IMR-90 (cell line): Measurements from ENCODE around the gene ANO2.

ENCODE experiments used
- CEBPB ChIP-seq: IDR thresholded peaks from 2 replicates; pipeline ENCODE4 v1.6.1; 2012; ENCODE audit warnings: low read depth, low read length, improper control_type of control experiment
- CHD1 ChIP-seq: IDR thresholded peaks from 2 replicates; pipeline ENCODE4 v1.6.1; 2012; ENCODE audit warnings: low read depth, low read length, improper control_type of control experiment
- CTCF ChIP-seq: conservative IDR thresholded peaks from 2 replicates; pipeline ENCODE4 v1.5.1; 2012; ENCODE audit warnings: mild to moderate bottlenecking, low read depth, low read length, improper control_type of control experiment
- ELK1 ChIP-seq: fragments of 150-350 bp; IDR thresholded peaks from 2 replicates; pipeline ENCODE4 v1.6.1; 2016; ENCODE audit warnings: low read depth, mild to moderate bottlenecking, low read length, moderate library complexity, borderline replicate concordance
- FOS ChIP-seq: fragments of 150-350 bp; IDR thresholded peaks from 2 replicates; pipeline ENCODE4 v1.6.1; 2016; ENCODE audit warnings: low read depth, low read length
- MAFK ChIP-seq: IDR thresholded peaks from 2 replicates; pipeline ENCODE4 v1.6.1; 2012; ENCODE audit warnings: low read depth, low read length, improper control_type of control experiment
- MAZ ChIP-seq: IDR thresholded peaks from 2 replicates; pipeline ENCODE4 v1.6.1; 2012; ENCODE audit warnings: low read depth, mild to moderate bottlenecking, low read length, improper control_type of control experiment, moderate library complexity, borderline replicate concordance
- MXI1 ChIP-seq: IDR thresholded peaks from 2 replicates; pipeline ENCODE4 v1.6.1; 2012; ENCODE audit warnings: low read depth, mild to moderate bottlenecking, low read length, moderate library complexity, borderline replicate concordance
- POLR2A ChIP-seq: IDR thresholded peaks from 2 replicates; pipeline ENCODE4 v1.6.1; 2012; ENCODE audit warnings: mild to moderate bottlenecking, low read depth, low read length
- RAD21 ChIP-seq: IDR thresholded peaks from 2 replicates; pipeline ENCODE4 v1.6.1; 2012; ENCODE audit warnings: low read length, improper control_type of control experiment
- RCOR1 ChIP-seq: IDR thresholded peaks from 2 replicates; pipeline ENCODE4 v1.6.1; 2012; ENCODE audit warnings: mild to moderate bottlenecking, low read length, improper control_type of control experiment; ENCODE audit not compliant: insufficient replicate concordance
- RFX5 ChIP-seq: IDR thresholded peaks from 2 replicates; pipeline ENCODE4 v1.8.0; 2012; ENCODE audit warnings: low read depth, mild to moderate bottlenecking, low read length, moderate library complexity
- SMC3 ChIP-seq: fragments of 150-350 bp; IDR thresholded peaks from 2 replicates; pipeline ENCODE4 v1.6.1; 2016; ENCODE audit warnings: low read depth, mild to moderate bottlenecking, antibody characterized with exemption, low read length, moderate library complexity
- USF2 ChIP-seq: fragments of 150-350 bp; IDR thresholded peaks from 2 replicates; pipeline ENCODE4 v1.6.1; 2017; ENCODE audit warnings: mild to moderate bottlenecking, antibody characterized with exemption, low read length, low read depth

- TF ChIP-seq CHD1 (no peak), CTCF (no peak), POLR2A (no peak), MAFK (no peak), RFX5 (no peak), SMC3 (no peak), RAD21 (no peak), FOS (no peak), MXI1 (no peak), ELK1 (no peak), CEBPB (no peak), RCOR1 (no peak), MAZ (no peak), USF2 (no peak)
These were observed 262.5 kb downstream of the ANO2 start for GRCh38 chr12:5682581-5682980.
